ENCODE results near the gene TRAK1.

DNA sequence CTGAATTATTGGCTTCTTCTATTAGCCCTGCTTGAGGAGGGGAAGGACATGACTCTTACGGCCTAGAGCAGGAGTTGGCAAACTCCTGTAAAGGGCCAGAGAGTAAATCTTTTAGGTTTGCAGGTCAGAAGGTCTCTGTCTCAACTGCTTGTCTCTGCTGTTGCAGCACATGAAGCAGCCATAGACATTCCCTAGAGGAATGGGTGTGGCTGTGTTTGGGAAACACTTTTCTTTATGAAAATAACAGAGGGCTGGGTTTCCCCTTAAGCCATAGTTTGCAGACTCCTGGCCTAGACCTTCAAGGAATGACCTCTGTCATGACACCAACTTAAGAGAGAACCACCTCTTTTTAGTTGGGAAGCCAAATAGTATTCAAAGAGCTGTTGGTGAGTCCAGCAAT, 10.3 kb downstream of the TRAK1 start:
- TF ChIP-seq, protein P1, sequence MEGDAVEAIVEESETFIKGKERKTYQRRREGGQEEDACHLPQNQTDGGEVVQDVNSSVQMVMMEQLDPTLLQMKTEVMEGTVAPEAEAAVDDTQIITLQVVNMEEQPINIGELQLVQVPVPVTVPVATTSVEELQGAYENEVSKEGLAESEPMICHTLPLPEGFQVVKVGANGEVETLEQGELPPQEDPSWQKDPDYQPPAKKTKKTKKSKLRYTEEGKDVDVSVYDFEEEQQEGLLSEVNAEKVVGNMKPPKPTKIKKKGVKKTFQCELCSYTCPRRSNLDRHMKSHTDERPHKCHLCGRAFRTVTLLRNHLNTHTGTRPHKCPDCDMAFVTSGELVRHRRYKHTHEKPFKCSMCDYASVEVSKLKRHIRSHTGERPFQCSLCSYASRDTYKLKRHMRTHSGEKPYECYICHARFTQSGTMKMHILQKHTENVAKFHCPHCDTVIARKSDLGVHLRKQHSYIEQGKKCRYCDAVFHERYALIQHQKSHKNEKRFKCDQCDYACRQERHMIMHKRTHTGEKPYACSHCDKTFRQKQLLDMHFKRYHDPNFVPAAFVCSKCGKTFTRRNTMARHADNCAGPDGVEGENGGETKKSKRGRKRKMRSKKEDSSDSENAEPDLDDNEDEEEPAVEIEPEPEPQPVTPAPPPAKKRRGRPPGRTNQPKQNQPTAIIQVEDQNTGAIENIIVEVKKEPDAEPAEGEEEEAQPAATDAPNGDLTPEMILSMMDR (IDR thresholded peaks at IDR 0.05; ENCODE audit: low read length) = no peak
- TF ChIP-seq EZH2 (optimal IDR thresholded peaks at IDR 0.05; ENCODE audit: low read depth, low read length) (no peak), EZH2phosphoT487 (IDR thresholded peaks at IDR 0.05; ENCODE audit: low read length) (no peak)

All from MM.1S (cell line).